Activated effector memory CD4-positive, alpha-beta T cell treated with Interleukin-2 at 50 U/mL for 16 hours (primary cell): ENCODE data around the gene TSPAN18.

Source experiments
- DNase-seq: peaks from one replicate; pipeline ENCODE4 v3.0.0-alpha.2; 2020

The TSPAN18 gene

GRCh38 chr11:44904261-44905020, 177.7 kb downstream of the TSPAN18 start:
- DNase-seq: no peak

- DNase-seq: no peak
Observed at GRCh38 chr11:44905131-44905866, 178.5 kb downstream of the TSPAN18 start.

- DNase-seq: no peak
Observed at GRCh38 chr11:44906649-44907048, 179.9 kb downstream of the TSPAN18 start.

- DNase-seq: no peak
Observed at GRCh38 chr11:44909557-44909956, 182.8 kb downstream of the TSPAN18 start.

- DNase-seq: no peak
Observed at GRCh38 chr11:44910591-44910990, 183.8 kb downstream of the TSPAN18 start.

- peak; percentile 63 for DNase-seq
Observed at GRCh38 chr11:44911029-44911814, 184.5 kb downstream of the TSPAN18 start.

GRCh38 chr11:44912270-44912987, 185.7 kb downstream of the TSPAN18 start:
- DNase-seq: no peak

GRCh38 chr11:44913502-44913901, 186.7 kb downstream of the TSPAN18 start:
- no peak for DNase-seq

- DNase-seq: no peak
Observed at GRCh38 chr11:44914105-44914504, 187.3 kb downstream of the TSPAN18 start.

GRCh38 chr11:44915004-44915403, 188.2 kb downstream of the TSPAN18 start:
- no peak for DNase-seq

GRCh38 chr11:44915621-44916020, 188.9 kb downstream of the TSPAN18 start:
- no peak for DNase-seq

- no peak for DNase-seq
Observed at GRCh38 chr11:44916331-44916730, 189.6 kb downstream of the TSPAN18 start.

- no peak for DNase-seq
Observed at GRCh38 chr11:44916801-44917385, 190.1 kb downstream of the TSPAN18 start.

- DNase-seq: no peak
Observed at GRCh38 chr11:44917741-44918140, 191.0 kb downstream of the TSPAN18 start.

- no peak for DNase-seq
Observed at GRCh38 chr11:44920451-44920850, 193.7 kb downstream of the TSPAN18 start.

- DNase-seq: no peak
Observed at GRCh38 chr11:44923115-44923514, 196.4 kb downstream of the TSPAN18 start.

GRCh38 chr11:44923806-44924205, 197.0 kb downstream of the TSPAN18 start:
- DNase-seq: no peak

GRCh38 chr11:44926036-44926435, 199.3 kb downstream of the TSPAN18 start:
- DNase-seq: no peak

- peak; percentile 30 for DNase-seq
Observed at GRCh38 chr11:44927174-44927661, 200.5 kb downstream of the TSPAN18 start.

- no peak for DNase-seq
Observed at GRCh38 chr11:44928144-44928543, 201.4 kb downstream of the TSPAN18 start.

GRCh38 chr11:44928816-44929215, 202.1 kb downstream of the TSPAN18 start:
- DNase-seq: no peak

- no peak for DNase-seq
Observed at GRCh38 chr11:44930588-44931302, 204.0 kb downstream of the TSPAN18 start.
